HL-60 (cell line): ENCODE results near the gene DLG1.

Source experiments
- DNase-seq, 2 experiments: peaks; one replicate each; pipeline ENCODE4 v3.0.0-alpha.2; 2010 to 2020; ENCODE audit warnings: low read depth in 1 of 2, low spot score in 1 of 2
- H3K27ac ChIP-seq: fragments of 250-450 bp; sonication (Bioruptor Pico); replicated peaks from 2 replicates; pipeline ENCODE4 v1.5.1; 2020; ENCODE audit warnings: mild to moderate bottlenecking, moderate library complexity
- H3K27me3 ChIP-seq: fragments of 250-450 bp; sonication (Bioruptor Pico); 2 replicates; pipeline ENCODE4 v1.5.1; 2021; ENCODE audit warnings: mild to moderate bottlenecking, moderate library complexity; ENCODE audit not compliant: insufficient read depth, poor library complexity, severe bottlenecking
- H3K4me3 ChIP-seq: replicated peaks from 2 replicates; pipeline ENCODE4 v1.5.1; 2011; ENCODE audit warnings: mild to moderate bottlenecking, control low read depth, low read length; ENCODE audit not compliant: insufficient read depth
- GABPA ChIP-seq: IDR thresholded peaks from 2 replicates; pipeline ENCODE4 v1.6.1; 2012; ENCODE audit warnings: low read depth
- POLR2AphosphoS5 ChIP-seq: IDR thresholded peaks from 2 replicates; pipeline ENCODE4 v1.6.1; 2012; ENCODE audit warnings: low read depth
- REST ChIP-seq: IDR thresholded peaks from 2 replicates; pipeline ENCODE4 v1.6.1; 2012; ENCODE audit warnings: low read depth; ENCODE audit not compliant: insufficient replicate concordance
- SPI1 ChIP-seq: IDR thresholded peaks from 2 replicates; pipeline ENCODE4 v1.6.1; 2012; ENCODE audit warnings: low read depth, mild to moderate bottlenecking, borderline replicate concordance
- TF ChIP-seq, protein P1 (sequence below): IDR thresholded peaks from one replicate; pipeline ENCODE4 v1.5.1; 2011; ENCODE audit warnings: low read length, control low read depth, inconsistent platforms; ENCODE audit not compliant: insufficient read depth

The DLG1 gene

DNA sequence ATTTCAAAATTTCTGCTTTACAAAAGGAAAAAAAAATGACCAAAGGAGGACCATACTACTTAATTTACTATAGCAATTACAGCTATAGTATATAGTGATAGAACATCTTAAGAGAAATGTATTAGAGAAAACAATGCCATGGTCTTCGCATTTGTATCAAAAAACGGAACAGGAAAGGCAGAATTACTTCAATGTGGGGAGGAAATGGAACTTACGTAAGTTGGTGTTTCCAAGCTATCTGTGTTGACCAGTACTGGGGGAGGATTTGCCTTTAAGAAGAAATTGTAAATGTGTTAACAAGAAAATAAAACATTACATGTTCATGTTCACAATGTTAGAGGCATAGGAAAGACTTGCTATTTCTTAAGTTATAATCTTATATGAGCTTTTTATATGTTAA lies 148.9 kb downstream of the DLG1 start:
- H3K27ac ChIP-seq: peak overlapping the region; percentile 58
- peak; percentile 45 to 54 for DNase-seq

GRCh38 chr3:197144188-197144587 lies 154.2 kb downstream of the DLG1 start:
- Histone ChIP-seq H3K27ac (no peak overlapping the region), H3K4me3 (no peak overlapping the region), H3K27me3 (no peaks in the 10 kb centered on the region)
- no peak for DNase-seq
- TF ChIP-seq GABPA (no peak), SPI1 (no peak), REST (no peak)
- TF ChIP-seq, protein P1, sequence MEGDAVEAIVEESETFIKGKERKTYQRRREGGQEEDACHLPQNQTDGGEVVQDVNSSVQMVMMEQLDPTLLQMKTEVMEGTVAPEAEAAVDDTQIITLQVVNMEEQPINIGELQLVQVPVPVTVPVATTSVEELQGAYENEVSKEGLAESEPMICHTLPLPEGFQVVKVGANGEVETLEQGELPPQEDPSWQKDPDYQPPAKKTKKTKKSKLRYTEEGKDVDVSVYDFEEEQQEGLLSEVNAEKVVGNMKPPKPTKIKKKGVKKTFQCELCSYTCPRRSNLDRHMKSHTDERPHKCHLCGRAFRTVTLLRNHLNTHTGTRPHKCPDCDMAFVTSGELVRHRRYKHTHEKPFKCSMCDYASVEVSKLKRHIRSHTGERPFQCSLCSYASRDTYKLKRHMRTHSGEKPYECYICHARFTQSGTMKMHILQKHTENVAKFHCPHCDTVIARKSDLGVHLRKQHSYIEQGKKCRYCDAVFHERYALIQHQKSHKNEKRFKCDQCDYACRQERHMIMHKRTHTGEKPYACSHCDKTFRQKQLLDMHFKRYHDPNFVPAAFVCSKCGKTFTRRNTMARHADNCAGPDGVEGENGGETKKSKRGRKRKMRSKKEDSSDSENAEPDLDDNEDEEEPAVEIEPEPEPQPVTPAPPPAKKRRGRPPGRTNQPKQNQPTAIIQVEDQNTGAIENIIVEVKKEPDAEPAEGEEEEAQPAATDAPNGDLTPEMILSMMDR: no peak

More for the DNA sequence above, 148.9 kb downstream of the DLG1 start:
- Histone ChIP-seq H3K27me3 (no peaks in the 10 kb centered on the region), H3K4me3 (no peak overlapping the region)
- TF ChIP-seq REST (no peak), SPI1 (peak; percentile 92)

DNA sequence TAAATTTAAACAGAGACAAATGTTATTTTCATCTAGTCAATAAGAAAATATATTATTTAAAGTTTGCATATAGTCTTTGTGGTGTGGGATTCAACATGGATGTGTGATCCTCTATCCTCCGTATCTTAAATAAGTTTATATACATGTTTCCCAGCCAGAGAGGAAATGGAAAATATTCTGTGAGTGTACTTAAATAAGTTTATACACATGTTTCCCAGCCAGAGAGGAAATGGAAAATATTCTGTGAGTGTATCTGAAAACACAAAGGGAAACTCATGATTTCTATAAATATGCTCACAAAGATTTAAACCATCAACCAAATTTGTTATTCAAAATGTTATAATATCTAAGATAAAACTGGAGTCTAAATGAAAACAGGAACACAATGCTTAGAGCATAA lies 158.8 kb downstream of the DLG1 start:
- H3K4me3 ChIP-seq: no peak overlapping the region
- TF ChIP-seq, protein P1: no peak
- no peak for TF ChIP-seq SPI1
- no peak for TF ChIP-seq POLR2AphosphoS5
- no peak for DNase-seq
- no peaks in the 10 kb centered on the region for H3K27me3 ChIP-seq
- H3K27ac ChIP-seq: no peak overlapping the region

- H3K4me3 ChIP-seq: no peak overlapping the region
- DNase-seq: peak in 1 of 2 experiments; percentile 54
- TF ChIP-seq GABPA (no peak), SPI1 (no peak), REST (no peak)
- no peaks in the 10 kb centered on the region for H3K27me3 ChIP-seq
- H3K27ac ChIP-seq: peak overlapping the region; percentile 30; the same call in 1 of the 2 replicates
These were observed 160.7 kb downstream of the DLG1 start for GRCh38 chr3:197137751-197138150.
